Stimulated activated naive B cell treated with anti-CD40 and anti-IgM and Interleukin-4, amounts not matched to agents 10 μg/mL and 1 μg/mL and 100 μg/mL, for 72 hours (primary cell): ENCODE results near the gene KRT35.
A peak's percentile ranks its signal among the peaks of the same experiment; 100 is the strongest.

Source experiments
- ATAC-seq, 2 donors: fragments of 150-1000 bp; cut with Tn5 transposase; replicated peaks; 2 replicates each; pipeline ENCODE4 v1.10.0; 2021; ENCODE audit warnings: moderate library complexity in 1 of 2
- DNase-seq: peaks from one replicate; pipeline ENCODE4 v3.0.0; 2021
- H3K27ac Mint-ChIP-seq: one replicate; pipeline ENCODE4 v1.8.0; 2022; ENCODE audit warnings: mild to moderate bottlenecking, mixed read lengths
- H3K27me3 Mint-ChIP-seq, 2 donors: one replicate each; pipeline ENCODE4 v1.8.0; 2022; ENCODE audit warnings: mixed read lengths in 2 of 2
- H3K36me3 Mint-ChIP-seq, 2 donors: one replicate each; pipeline ENCODE4 v1.8.0; 2022; ENCODE audit warnings: mixed read lengths in 2 of 2, mild to moderate bottlenecking in 1 of 2
- H3K4me1 Mint-ChIP-seq, 2 donors: one replicate each; pipeline ENCODE4 v1.8.0; 2022; ENCODE audit warnings: mixed read lengths in 2 of 2, mild to moderate bottlenecking in 1 of 2
- H3K4me3 Mint-ChIP-seq, 2 donors: one replicate each; pipeline ENCODE4 v1.8.0; 2022; ENCODE audit warnings: mild to moderate bottlenecking in 2 of 2, mixed read lengths in 2 of 2, moderate library complexity in 1 of 2
- H3K9me3 Mint-ChIP-seq, 2 donors: one replicate each; pipeline ENCODE4 v1.8.0; 2022; ENCODE audit warnings: mixed read lengths in 2 of 2, mild to moderate bottlenecking in 1 of 2

KRT35 gene

DNA sequence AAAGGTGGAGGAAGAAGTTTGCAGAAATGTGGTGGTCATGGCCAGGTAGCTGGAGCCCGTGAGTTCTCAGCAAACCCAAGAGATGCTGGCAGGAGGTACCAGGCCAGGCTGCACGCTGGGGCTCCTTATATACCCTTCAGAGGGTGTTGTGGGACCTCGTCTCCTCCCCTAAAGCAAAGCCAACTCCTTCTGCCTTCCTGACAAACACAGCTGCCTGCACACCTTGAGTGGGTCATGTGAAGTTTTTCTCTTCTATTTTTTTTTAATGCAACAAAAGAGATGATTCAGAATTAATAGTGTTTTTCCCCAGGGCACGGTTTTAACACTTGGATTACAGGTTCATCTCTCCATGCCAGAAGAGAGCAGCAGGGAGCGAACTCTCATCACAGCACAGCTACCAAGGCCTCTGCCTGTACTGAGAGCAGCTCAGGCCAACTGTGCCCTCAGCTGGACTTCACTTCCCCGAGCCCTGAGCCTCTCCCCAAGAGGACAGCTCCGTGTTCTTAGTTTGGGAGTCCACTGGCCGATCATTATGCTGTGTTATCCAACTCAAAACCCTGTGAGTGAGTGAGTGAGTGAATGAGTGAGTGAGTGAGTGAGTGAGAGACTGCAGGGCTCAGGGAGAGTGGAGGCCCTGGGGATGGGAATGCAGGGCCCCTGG, 38.0 kb upstream of the KRT35 start, which contains the start of gene KRT15:
Gene KRT15, minus strand, starts transcription at position 102 of the 661 bp plus-strand sequence. Its CDS starts 63 bp downstream, at position 39.
- Mint-ChIP-seq H3K27ac (no peak within 1 kb of the TSS), H3K4me1 (no peaks in the 10 kb centered on the region), H3K9me3 (no peaks in the 10 kb centered on the region), H3K4me3 (no peak within 1 kb of the TSS), H3K27me3 (peaks cover 24 to 65% of the 10 kb centered on the region in 2 donors), H3K36me3 (no peaks in the 10 kb centered on the region)
- no peak for DNase-seq
- ATAC-seq = no peak

DNA sequence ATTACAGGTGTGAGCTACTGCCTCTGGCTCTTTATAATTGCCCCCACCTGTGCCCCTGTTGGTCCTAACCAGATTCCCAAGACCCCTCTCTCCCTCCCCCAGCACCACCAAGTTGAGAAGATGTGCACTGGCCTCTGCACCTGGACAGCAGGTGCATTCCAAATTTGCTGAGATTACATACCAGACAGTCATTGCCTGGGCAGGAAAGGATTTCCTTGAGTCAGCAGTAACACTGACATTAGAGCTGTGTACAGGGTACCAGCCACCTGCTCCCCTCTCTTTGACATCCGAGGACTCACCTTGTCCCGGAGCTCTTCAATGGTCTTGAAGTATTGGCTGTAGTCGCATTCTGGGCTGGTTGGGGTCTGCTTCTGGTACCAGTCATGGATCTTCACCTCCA, 37.1 kb upstream of the KRT35 start:
- H3K27ac Mint-ChIP-seq = no peak overlapping the region
- H3K4me3 Mint-ChIP-seq = no peak overlapping the region
- DNase-seq (no peak), ATAC-seq (no peak)
- H3K27me3 Mint-ChIP-seq = peaks cover 24 to 57% of the 10 kb centered on the region in 2 donors
- H3K36me3 Mint-ChIP-seq = no peaks in the 10 kb centered on the region
- no peaks in the 10 kb centered on the region for H3K4me1 Mint-ChIP-seq
- H3K9me3 Mint-ChIP-seq = no peaks in the 10 kb centered on the region

DNA sequence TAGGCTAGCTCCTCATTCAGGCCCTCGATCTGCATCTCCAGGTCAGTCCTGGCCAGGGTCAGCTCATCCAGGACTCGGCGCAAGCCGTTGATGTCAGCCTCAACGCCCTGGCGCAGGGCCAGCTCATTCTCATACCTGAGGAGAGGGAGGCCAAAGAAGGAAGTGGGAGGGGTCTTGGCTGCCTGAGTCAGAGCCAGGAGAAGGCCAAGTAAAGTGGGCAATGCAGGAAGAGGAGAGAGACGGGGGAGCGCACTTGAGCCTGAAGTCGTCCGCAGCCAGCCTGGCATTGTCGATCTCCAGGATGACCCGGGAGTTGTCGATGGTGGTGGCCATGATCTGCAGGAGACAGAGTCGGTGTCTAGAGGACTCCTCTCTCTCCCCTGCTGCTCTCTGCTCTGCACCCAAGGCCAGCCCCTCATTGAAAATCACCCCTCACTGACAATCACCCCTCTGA, 35.9 kb upstream of the KRT35 start:
- peaks cover 24 to 62% of the 10 kb centered on the region in 2 donors for H3K27me3 Mint-ChIP-seq
- no peak for ATAC-seq
- H3K4me3 Mint-ChIP-seq = no peak overlapping the region
- no peaks in the 10 kb centered on the region for H3K36me3 Mint-ChIP-seq
- H3K4me1 Mint-ChIP-seq = peaks cover 0 to 6% of the 10 kb centered on the region in 2 donors
- no peak overlapping the region for H3K27ac Mint-ChIP-seq
- DNase-seq = no peak
- H3K9me3 Mint-ChIP-seq = no peaks in the 10 kb centered on the region

DNA sequence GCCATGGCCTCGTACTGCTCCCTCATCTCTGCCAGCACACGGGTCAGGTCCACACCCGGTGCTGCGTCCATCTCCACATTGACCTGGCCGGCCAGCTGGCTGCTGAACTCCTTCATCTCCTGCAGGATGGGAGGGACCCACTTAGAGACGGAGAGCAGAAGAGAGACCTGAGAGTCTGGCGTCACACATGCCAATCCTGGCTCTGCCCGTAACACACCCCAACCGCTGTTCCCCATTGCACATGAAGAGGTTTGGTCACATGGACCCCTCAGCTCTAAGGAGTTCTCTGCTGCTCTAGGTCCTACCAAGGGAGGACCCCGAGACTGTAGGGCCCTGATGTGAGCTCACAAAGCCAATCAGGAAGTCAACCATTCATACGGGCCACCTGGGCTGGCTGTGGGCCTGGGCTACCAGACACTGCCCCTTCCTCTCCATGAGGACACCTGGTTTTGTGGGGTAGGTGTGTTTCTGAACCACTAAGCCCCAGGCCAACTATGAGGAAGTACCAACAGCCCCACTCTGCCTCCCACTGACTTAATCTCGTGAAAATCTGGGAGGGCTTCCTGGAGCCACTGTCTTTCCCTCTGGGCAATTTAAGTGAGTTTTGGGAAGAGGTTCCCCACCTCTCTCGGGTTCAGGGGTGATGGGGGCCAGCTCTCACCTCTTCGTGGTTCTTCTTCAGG, 35.3 kb upstream of the KRT35 start:
- Mint-ChIP-seq H3K4me3 (no peak overlapping the region), H3K36me3 (no peaks in the 10 kb centered on the region)
- ATAC-seq = no peak

DNA sequence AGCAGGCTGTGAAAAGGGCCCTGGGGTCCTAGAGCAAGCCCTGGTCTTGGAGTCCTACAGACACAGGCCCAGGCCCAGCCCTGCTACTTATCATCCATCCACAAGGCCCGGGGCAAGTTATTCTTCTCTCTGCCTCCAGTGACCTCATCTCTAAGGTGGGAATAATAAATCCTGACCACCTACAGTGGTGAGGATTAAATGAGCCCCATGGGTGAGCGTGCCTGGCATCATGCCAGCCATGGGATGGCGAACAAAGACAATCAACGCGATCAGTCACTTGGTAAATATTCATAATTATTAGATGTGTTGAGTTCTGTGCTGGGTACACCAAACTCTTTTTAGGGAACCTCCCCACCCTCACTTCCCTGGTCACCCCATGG, 32.2 kb upstream of the KRT35 start:
- no peaks in the 10 kb centered on the region for H3K9me3 Mint-ChIP-seq
- H3K27me3 Mint-ChIP-seq = peaks cover 15 to 46% of the 10 kb centered on the region in 2 donors
- DNase-seq = no peak
- H3K27ac Mint-ChIP-seq = no peak overlapping the region
- no peak overlapping the region for H3K4me3 Mint-ChIP-seq
- H3K4me1 Mint-ChIP-seq = peaks cover 0 to 6% of the 10 kb centered on the region in 2 donors
- ATAC-seq = no peak
- no peaks in the 10 kb centered on the region for H3K36me3 Mint-ChIP-seq

More for the DNA sequence above, 35.3 kb upstream of the KRT35 start:
- Mint-ChIP-seq H3K9me3 (no peaks in the 10 kb centered on the region), H3K27ac (no peak overlapping the region), H3K4me1 (peaks cover 0 to 6% of the 10 kb centered on the region in 2 donors), H3K27me3 (peaks cover 24 to 59% of the 10 kb centered on the region in 2 donors)
- no peak for DNase-seq

DNA sequence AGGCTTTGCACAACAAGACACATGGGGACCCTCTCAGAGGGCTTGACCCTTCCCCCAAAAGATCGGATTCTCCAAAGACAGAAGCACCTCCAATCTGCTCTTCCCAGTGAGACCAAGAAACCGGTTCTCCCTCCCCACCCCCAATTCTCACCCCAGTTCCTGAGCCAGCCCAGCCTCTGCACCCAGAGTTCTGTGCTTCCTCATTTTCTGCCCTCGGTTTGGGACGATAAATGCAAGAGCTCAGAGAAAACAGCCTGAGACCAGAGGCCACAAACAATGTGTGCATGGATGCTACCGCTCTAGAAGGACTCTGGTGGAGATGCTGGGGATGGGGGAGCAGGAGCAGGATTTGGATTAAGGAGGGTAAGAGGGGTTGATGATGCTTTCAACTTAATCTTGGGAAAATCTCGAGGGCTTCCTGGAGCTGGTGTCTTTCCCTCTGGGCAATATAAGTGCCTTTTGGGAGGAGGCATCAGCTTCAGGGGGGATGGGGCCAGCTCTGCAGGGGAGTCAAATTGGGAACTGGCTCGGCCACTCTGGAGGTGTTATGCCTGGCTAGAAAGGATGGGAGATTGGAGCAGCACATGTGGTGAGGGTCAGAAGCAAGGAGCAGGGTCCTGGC, 31.7 kb upstream of the KRT35 start:
- no peak for DNase-seq
- Mint-ChIP-seq H3K9me3 (no peaks in the 10 kb centered on the region), H3K4me1 (peaks cover 0 to 6% of the 10 kb centered on the region in 2 donors), H3K36me3 (no peaks in the 10 kb centered on the region), H3K27me3 (peaks cover 14 to 46% of the 10 kb centered on the region in 2 donors), H3K27ac (no peak overlapping the region), H3K4me3 (no peak overlapping the region)
- ATAC-seq = no peak

DNA sequence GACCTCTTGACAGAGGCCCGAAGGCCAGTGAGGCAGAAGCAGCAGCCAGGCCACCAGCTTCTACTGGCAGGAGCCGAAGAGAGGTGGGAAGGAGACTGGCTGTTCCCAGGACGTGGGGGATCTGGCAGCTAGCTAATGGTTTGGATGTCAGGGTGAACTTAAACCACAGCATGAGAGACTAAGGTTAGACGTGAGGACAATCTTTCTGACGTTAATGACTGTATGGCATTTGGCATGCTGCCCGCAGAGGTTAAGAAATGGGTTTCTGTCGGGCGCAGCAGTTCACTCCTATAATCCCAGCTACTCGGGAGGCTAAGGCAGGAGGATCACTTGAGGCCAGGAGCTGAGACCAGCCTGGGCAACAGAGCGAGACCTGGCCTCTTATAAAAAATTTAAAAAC, 30.8 kb upstream of the KRT35 start:
- Mint-ChIP-seq H3K9me3 (no peaks in the 10 kb centered on the region), H3K4me1 (peaks cover 0 to 6% of the 10 kb centered on the region in 2 donors), H3K27ac (no peak overlapping the region), H3K27me3 (peaks cover 9 to 39% of the 10 kb centered on the region in 2 donors), H3K4me3 (no peak overlapping the region), H3K36me3 (no peaks in the 10 kb centered on the region)
- DNase-seq (no peak), ATAC-seq (no peak)

DNA sequence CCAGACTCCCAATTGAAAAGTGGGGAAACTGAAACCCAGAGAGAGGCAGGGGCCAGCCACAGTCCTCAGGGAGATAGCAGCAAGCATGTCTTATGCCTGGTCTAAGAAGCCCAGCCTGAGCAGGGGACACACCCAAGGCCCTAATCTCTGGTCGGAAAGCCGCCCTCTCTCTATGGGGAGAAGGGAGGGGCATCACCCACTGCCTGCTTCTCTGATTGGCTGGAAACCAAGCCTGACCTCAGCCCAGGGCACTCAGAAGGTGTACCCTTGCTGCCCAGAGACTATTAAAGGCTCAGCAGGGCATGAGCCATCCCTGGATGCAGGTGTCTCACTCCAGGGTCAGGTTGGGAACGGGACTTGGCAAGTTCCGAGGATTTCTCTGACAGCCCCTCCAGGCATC, 30.2 kb upstream of the KRT35 start:
- no peak for DNase-seq
- ATAC-seq = no peak
- Mint-ChIP-seq H3K4me3 (no peak overlapping the region), H3K27ac (no peak overlapping the region), H3K9me3 (no peaks in the 10 kb centered on the region), H3K27me3 (peaks cover 6 to 33% of the 10 kb centered on the region in 2 donors), H3K4me1 (peaks cover 4 to 10% of the 10 kb centered on the region in 2 donors), H3K36me3 (no peaks in the 10 kb centered on the region)

DNA sequence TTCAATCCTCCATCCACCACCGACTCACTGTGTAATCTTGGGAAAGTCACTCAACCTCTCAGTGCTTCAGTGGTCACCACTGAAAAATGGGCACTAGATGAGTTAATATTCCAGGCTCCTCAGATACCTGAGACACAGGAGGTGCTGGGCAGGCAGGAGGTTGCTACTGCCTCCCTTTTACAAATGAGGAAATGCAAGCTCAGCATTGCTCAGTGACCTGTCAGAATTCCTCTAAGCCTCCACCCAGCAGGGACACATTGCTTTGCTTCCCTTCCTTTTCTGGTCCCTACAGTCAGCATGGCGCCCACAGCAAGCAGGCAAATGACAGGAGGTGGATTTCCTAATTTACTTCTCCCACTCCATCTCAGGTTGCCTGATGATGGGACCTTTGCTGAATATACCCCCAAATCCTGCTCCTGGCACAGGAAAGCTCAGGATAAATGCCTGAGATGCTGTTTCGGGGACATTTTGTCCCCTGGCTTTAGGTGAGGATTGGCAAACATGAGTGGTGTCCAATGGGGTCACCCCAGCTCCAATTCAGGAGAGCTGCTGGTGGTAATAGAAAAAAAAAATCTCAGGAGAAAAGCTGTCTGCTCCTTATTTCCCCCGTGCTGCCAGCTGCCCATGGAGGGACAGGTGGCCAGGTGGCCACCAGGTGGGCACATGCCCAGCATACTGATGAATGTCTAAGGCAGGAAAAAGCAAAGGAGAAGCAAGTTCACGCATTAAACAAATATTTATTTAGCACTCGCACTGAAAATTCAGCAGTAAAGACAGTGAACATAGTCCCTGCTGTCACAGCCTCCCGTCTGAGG, 29.5 kb upstream of the KRT35 start:
- no peak overlapping the region for H3K4me3 Mint-ChIP-seq
- ATAC-seq (no peak), DNase-seq (no peak)
- H3K9me3 Mint-ChIP-seq = no peaks in the 10 kb centered on the region
- peaks cover 2 to 28% of the 10 kb centered on the region in 2 donors for H3K27me3 Mint-ChIP-seq
- peaks cover 6 to 14% of the 10 kb centered on the region in 2 donors for H3K4me1 Mint-ChIP-seq
- H3K36me3 Mint-ChIP-seq = no peaks in the 10 kb centered on the region
- H3K27ac Mint-ChIP-seq = no peak overlapping the region

DNA sequence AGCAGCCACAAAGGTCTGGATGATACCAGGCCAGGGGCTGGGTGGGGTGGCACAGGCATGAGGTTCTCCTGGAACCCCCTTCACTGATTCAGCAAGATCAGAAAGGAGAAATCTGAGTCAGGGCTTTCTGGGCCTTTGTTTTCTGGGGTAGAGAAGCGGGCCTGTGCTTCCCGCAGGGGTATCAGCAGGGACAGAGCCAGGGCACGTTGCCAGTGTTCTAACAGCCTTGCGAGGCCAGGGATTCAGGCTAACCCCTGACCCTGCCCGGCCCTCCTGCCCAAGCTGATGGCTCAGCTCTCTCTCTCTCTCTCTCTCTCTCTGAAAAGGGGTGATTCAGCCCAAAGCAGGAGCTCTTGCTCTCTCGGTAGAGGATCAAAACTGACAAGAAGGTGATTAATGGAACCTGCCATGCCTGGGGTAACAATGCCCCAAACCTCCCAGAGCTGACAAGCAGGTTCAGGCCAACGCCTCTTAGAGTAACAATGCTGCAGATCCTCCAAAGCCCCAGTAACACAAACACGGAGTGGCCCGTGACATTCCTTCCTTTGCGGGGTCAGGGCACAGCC, 26.4 kb upstream of the KRT35 start:
- H3K4me1 Mint-ChIP-seq = peaks cover 6 to 8% of the 10 kb centered on the region in 2 donors
- H3K27ac Mint-ChIP-seq = no peak overlapping the region
- no peak for DNase-seq
- no peak overlapping the region for H3K4me3 Mint-ChIP-seq
- no peak for ATAC-seq
- peaks cover 0 to 11% of the 10 kb centered on the region in 2 donors for H3K27me3 Mint-ChIP-seq
- no peaks in the 10 kb centered on the region for H3K9me3 Mint-ChIP-seq
- H3K36me3 Mint-ChIP-seq = no peaks in the 10 kb centered on the region

DNA sequence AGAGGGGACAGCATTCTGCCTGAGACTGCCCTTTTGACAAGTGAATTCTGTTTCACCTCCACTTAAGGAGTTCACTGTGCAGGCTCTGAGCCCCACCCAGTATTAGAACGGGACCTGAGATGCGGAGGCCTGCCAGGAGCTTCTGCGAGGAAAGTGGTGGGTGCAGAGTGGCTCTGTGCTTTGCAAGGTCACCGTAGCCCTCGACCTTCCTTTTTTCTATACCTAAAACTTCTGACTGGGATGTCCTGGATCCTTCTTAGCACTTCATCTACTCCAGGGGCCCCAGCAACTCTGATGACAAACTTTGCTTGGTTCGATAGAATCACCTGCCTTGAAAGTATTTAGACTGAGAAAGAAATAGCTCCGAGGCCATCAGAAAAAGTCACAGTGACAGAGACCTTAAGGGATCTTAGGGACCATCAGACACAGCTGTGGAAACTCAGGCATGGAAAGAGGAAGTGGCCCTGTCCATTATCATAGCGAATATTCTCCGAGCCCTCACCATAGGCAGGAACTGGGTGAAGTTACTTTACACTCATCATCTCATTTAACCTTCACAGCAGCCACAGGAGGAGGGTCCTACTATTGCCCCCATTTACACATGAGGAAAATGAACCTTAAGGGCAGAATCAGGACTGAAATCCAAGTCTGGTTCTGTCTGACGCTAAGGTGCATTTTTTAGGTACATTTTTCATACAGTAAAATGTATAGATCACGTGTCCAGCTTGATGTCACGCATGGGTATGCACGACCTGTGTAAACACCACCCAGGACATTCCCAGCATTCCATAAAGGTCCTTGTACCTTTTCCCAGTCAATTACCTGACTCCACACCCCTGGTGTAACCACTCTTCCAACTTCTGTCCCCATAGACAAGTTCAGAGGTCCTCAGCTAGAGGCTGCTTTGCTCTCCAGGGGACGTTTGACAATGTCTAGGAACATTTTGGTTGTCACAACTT, 25.1 kb upstream of the KRT35 start:
- ATAC-seq = peak; percentile 89 to 96
- Mint-ChIP-seq H3K36me3 (no peaks in the 10 kb centered on the region), H3K27ac (no peak overlapping the region), H3K9me3 (no peaks in the 10 kb centered on the region), H3K27me3 (peaks cover under 1 to 9% of the 10 kb centered on the region in 2 donors), H3K4me1 (peaks cover 6 to 7% of the 10 kb centered on the region in 2 donors), H3K4me3 (no peak overlapping the region)
- DNase-seq = no peak

DNA sequence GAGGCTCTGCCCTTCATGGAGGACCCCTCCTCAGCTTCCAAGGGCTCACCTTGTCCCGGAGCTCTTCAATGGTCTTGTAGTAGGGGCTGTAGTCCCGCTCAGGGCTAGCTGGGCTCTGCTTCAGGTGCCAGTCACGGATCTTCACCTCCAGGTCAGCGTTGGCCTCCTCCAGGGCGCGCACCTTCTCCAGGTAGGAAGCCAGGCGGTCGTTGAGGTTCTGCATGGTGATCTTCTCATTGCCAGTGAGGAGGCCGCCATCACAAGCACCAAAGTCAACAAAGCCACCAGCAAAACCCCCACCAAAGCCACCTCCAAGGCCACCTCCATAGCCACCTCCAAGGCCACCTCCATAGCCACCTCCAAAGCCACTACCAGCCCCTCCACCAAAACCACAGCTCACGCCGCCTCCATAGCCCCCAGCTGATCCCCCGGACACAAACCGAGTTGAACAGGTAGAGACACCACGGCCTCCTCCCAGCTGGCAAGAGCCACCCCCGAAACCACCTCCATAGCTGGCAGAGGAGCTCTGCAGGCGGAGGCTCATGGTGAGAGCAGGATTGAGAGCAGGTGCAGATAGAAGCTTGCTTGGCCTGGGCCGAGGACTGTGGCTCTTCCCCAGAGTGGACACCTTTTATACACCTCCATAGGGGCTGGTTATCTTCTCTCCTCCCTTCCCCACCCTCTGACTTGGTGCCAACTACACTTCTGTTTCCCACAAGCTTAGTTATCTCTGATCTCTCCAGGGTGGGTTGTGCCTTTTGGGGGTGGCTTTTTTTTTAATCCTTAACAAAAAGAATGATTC, 24.3 kb upstream of the KRT35 start, which contains the start of gene KRT13:
Gene KRT13, minus strand, starts transcription at position 606 of the 802 bp plus-strand sequence. Its CDS starts 62 bp downstream, at position 544.
- Mint-ChIP-seq H3K4me1 (peaks cover 6 to 7% of the 10 kb centered on the region in 2 donors), H3K27me3 (peaks cover 6 to 15% of the 10 kb centered on the region in 2 donors), H3K9me3 (no peaks in the 10 kb centered on the region), H3K36me3 (no peaks in the 10 kb centered on the region), H3K4me3 (no peak within 1 kb of the TSS), H3K27ac (no peak within 1 kb of the TSS)
- no peak for DNase-seq
- no peak for ATAC-seq
